Measurements from ENCODE around the gene SPRR1B.

DNA sequence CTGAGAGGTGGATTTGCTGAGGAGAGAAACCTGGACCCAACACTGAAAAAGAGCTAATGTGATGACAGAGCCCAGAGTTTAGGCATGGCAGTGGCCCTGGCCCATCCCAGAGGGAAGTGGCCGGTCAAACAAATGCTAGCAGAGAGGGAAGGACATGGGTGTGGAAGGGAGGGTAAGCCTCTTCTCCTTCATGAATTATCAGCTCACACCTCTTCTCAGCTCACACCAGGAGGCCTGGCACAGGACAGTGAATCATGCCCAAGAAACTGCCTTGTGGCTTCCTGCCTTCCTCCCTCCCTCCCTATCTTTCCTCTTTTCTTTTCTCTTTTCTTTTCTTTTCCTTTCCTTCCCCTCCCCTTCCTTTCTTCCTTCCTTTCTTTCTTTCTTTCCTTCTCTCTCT is 30.7 kb upstream of the SPRR1B start:
- TF ChIP-seq, protein P1, sequence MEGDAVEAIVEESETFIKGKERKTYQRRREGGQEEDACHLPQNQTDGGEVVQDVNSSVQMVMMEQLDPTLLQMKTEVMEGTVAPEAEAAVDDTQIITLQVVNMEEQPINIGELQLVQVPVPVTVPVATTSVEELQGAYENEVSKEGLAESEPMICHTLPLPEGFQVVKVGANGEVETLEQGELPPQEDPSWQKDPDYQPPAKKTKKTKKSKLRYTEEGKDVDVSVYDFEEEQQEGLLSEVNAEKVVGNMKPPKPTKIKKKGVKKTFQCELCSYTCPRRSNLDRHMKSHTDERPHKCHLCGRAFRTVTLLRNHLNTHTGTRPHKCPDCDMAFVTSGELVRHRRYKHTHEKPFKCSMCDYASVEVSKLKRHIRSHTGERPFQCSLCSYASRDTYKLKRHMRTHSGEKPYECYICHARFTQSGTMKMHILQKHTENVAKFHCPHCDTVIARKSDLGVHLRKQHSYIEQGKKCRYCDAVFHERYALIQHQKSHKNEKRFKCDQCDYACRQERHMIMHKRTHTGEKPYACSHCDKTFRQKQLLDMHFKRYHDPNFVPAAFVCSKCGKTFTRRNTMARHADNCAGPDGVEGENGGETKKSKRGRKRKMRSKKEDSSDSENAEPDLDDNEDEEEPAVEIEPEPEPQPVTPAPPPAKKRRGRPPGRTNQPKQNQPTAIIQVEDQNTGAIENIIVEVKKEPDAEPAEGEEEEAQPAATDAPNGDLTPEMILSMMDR (IDR thresholded peaks at IDR 0.05): no peak
- no peak for TF ChIP-seq EP300 (IDR thresholded peaks at IDR 0.05)
- no peak for TF ChIP-seq POLR2A (IDR thresholded peaks at IDR 0.05)
